Hepatocyte (in vitro differentiated cells): ENCODE measurements around the gene KRTAP22-2. TPM values are rescaled to one million over a fixed set of nuclear protein-coding genes. Genes with fewer than 3 reads are reported as not detected.

Experiments used
- DNase-seq: peaks from one replicate; pipeline ENCODE4 v3.0.0-alpha.2; 2016; ENCODE audit warnings: low spot score
- H2AFZ ChIP-seq: fragments of 200-600 bp; sonication (generic); 2 replicates; pipeline ENCODE4 v1.6.0; 2016; ENCODE audit warnings: antibody characterized with exemption, mild to moderate bottlenecking
- H3K27ac ChIP-seq: fragments of 200-600 bp; sonication (generic); 2 replicates; pipeline ENCODE4 v1.5.1; 2016; ENCODE audit warnings: mild to moderate bottlenecking
- H3K27me3 ChIP-seq: fragments of 200-600 bp; sonication (generic); 2 replicates; pipeline ENCODE4 v1.6.1; 2016
- H3K36me3 ChIP-seq: fragments of 200-600 bp; sonication (generic); replicated peaks from 2 replicates; pipeline ENCODE4 v1.5.1; 2016; ENCODE audit warnings: low read depth; ENCODE audit not compliant: insufficient read depth
- H3K4me1 ChIP-seq: fragments of 200-600 bp; sonication (generic); 2 replicates; pipeline ENCODE4 v1.5.1; 2016; ENCODE audit warnings: mild to moderate bottlenecking, moderate library complexity; ENCODE audit not compliant: insufficient read depth
- H3K4me2 ChIP-seq: fragments of 200-600 bp; sonication (generic); 2 replicates; pipeline ENCODE4 v1.6.0; 2016
- H3K4me3 ChIP-seq: fragments of 200-600 bp; sonication (generic); 2 replicates; pipeline ENCODE4 v1.5.1; 2016; ENCODE audit warnings: mild to moderate bottlenecking
- H3K79me2 ChIP-seq: fragments of 200-600 bp; sonication (generic); 2 replicates; pipeline ENCODE4 v1.6.0; 2017; ENCODE audit warnings: mild to moderate bottlenecking
- H3K9me2 ChIP-seq: fragments of 200-600 bp; sonication (generic); replicated peaks from 2 replicates; pipeline ENCODE4 v1.6.0; 2017; ENCODE audit warnings: mild to moderate bottlenecking; ENCODE audit not compliant: insufficient read depth
- H3K9me3 ChIP-seq: fragments of 200-600 bp; sonication (generic); 2 replicates; pipeline ENCODE4 v1.5.1; 2016; ENCODE audit warnings: low read depth, mild to moderate bottlenecking
- H4K20me1 ChIP-seq: fragments of 200-600 bp; sonication (generic); 2 replicates; pipeline ENCODE4 v1.6.0; 2016; ENCODE audit warnings: mild to moderate bottlenecking; ENCODE audit not compliant: insufficient read depth, poor library complexity, severe bottlenecking
- CTCF ChIP-seq: fragments of 200-600 bp; sonication (generic); IDR thresholded peaks from 2 replicates; pipeline ENCODE4 v1.5.1; 2016; ENCODE audit warnings: antibody characterized with exemption, mild to moderate bottlenecking; ENCODE audit not compliant: poor library complexity
- EZH2 ChIP-seq: fragments of 200-600 bp; sonication (generic); IDR thresholded peaks from 2 replicates; pipeline ENCODE4 v1.6.1; 2016; ENCODE audit warnings: antibody characterized with exemption, mild to moderate bottlenecking, borderline replicate concordance
- EZH2phosphoT487 ChIP-seq: fragments of 200-600 bp; sonication (generic); IDR thresholded peaks from one replicate; pipeline ENCODE4 v1.6.1; 2018; ENCODE audit warnings: antibody characterized with exemption, mild to moderate bottlenecking, low read depth, moderate library complexity; ENCODE audit not compliant: unreplicated experiment, severe bottlenecking
- WGBS: methylation state at CpG from one replicate; pipeline ENCODE4 v1.1.6; 2016; ENCODE audit warnings: low lambda C conversion rate; ENCODE audit errors: missing lambda C conversion rate; 5-methylcytosine and 5-hydroxymethylcytosine counted together
- polyA plus RNA-seq: library from polyadenylated mRNA; unstranded; fragments of >200 nt; fragmentation: Nextera tagmentation; extraction: Ambion mirVana; gene quantifications from 2 replicates; pipeline ENCODE4 v1.2.1, GENCODE V29; 2016
- total RNA-seq: library from RNA; depleted of rRNA; stranded (reverse); fragments of >200 nt; gene quantifications from 2 replicates; pipeline ENCODE4 v1.2.3, GENCODE V29; 2014

The KRTAP22-2 gene
- total and polyA plus RNA-seq, 2 experiments from 2014 or later: not detected

GRCh38 chr21:30612132-30612531, 21.9 kb upstream of the KRTAP22-2 start:
- H3K4me2 ChIP-seq: no peak overlapping the region
- H3K4me1 ChIP-seq: no peaks in the 10 kb centered on the region
- DNase-seq: no peak
- H3K27ac ChIP-seq: no peak overlapping the region
- H4K20me1 ChIP-seq: no peaks in the 10 kb centered on the region
- no peak for TF ChIP-seq EZH2phosphoT487
- no peak overlapping the region for H3K4me3 ChIP-seq
- H2AFZ ChIP-seq: no peak overlapping the region
- H3K9me2 ChIP-seq: no peaks in the 10 kb centered on the region
- H3K36me3 ChIP-seq: no peaks in the 10 kb centered on the region
- no peaks in the 10 kb centered on the region for H3K79me2 ChIP-seq
- no peaks in the 10 kb centered on the region for H3K9me3 ChIP-seq
- WGBS: 88% methylated on average over 2 of the region's 2 CpGs
- H3K27me3 ChIP-seq: no peaks in the 10 kb centered on the region

- Histone ChIP-seq H3K4me1 (no peaks in the 10 kb centered on the region), H3K79me2 (no peaks in the 10 kb centered on the region), H4K20me1 (no peaks in the 10 kb centered on the region), H3K36me3 (no peaks in the 10 kb centered on the region), H3K27ac (no peak overlapping the region), H3K27me3 (no peaks in the 10 kb centered on the region), H2AFZ (no peak overlapping the region), H3K4me3 (no peak overlapping the region), H3K4me2 (no peak overlapping the region), H3K9me2 (no peaks in the 10 kb centered on the region), H3K9me3 (no peaks in the 10 kb centered on the region)
- WGBS: 80% methylated on average over 2 of the region's 2 CpGs
- TF ChIP-seq EZH2phosphoT487: no peak
- no peak for TF ChIP-seq CTCF
- no peak for TF ChIP-seq EZH2
- DNase-seq: no peak
Observed at GRCh38 chr21:30605968-30606367, 15.8 kb upstream of the KRTAP22-2 start.

GRCh38 chr21:30600787-30601186, 10.6 kb upstream of the KRTAP22-2 start, which contains the start of gene KRTAP22-1:
Gene KRTAP22-1 (plus strand): TSS chr21:30601087.
- 0% methylated on average over 1 of the region's 1 CpG for WGBS
- TF ChIP-seq EZH2phosphoT487 (no peak), CTCF (no peak), EZH2 (no peak)
- no peaks in the 10 kb centered on the region for H3K27me3 ChIP-seq
- no peaks in the 10 kb centered on the region for H4K20me1 ChIP-seq
- H3K4me2 ChIP-seq: no peak within 1 kb of the TSS
- H3K36me3 ChIP-seq: no peaks in the 10 kb centered on the region
- no peak within 1 kb of the TSS for H3K4me3 ChIP-seq
- no peak within 1 kb of the TSS for H2AFZ ChIP-seq
- H3K4me1 ChIP-seq: no peaks in the 10 kb centered on the region
- no peak within 1 kb of the TSS for H3K27ac ChIP-seq
- no peaks in the 10 kb centered on the region for H3K9me2 ChIP-seq
- no peaks in the 10 kb centered on the region for H3K9me3 ChIP-seq
- H3K79me2 ChIP-seq: no peaks in the 10 kb centered on the region
- DNase-seq: no peak

- Histone ChIP-seq H3K27ac (no peak within 1 kb of the TSS), H3K4me1 (no peaks in the 10 kb centered on the region), H3K4me3 (no peak within 1 kb of the TSS), H3K9me2 (no peaks in the 10 kb centered on the region), H3K27me3 (no peaks in the 10 kb centered on the region), H4K20me1 (no peaks in the 10 kb centered on the region), H3K9me3 (no peaks in the 10 kb centered on the region), H3K79me2 (no peaks in the 10 kb centered on the region), H3K4me2 (no peak within 1 kb of the TSS), H2AFZ (no peak within 1 kb of the TSS), H3K36me3 (no peaks in the 10 kb centered on the region)
- TF ChIP-seq EZH2 (no peak), EZH2phosphoT487 (no peak), CTCF (no peak)
- DNase-seq: no peak
- 92% methylated on average over 6 of the region's 6 CpGs for WGBS
Observed at GRCh38 chr21:30598802-30599201, 8.6 kb upstream of the KRTAP22-2 start, which contains the start of gene KRTAP6-2. Gene KRTAP6-2 (minus strand): TSS chr21:30598902. CDS start chr21:30598874, 28 bp downstream.
